Thyroid gland (tissue), 4 donors: ENCODE data around the gene OSBP2.

Experiments used
- CTCF ChIP-seq, 6 experiments: fragments of 200-600 bp in 3 of 6; fragments of 450-650 bp in 3 of 6; sonication (generic) in 3 of 6; IDR thresholded peaks; one replicate each; pipeline ENCODE4 v1.5.1; 2016 to 2019; ENCODE audit warnings: antibody characterized with exemption in 6 of 6, mild to moderate bottlenecking in 2 of 6, inconsistent platforms in 1 of 6, moderate library complexity in 1 of 6
- POLR2A ChIP-seq, 2 donors: fragments of 450-650 bp; IDR thresholded peaks; one replicate each; pipeline ENCODE4 v1.6.1; 2017; ENCODE audit warnings: antibody characterized with exemption in 2 of 2, mild to moderate bottlenecking in 2 of 2, moderate library complexity in 1 of 2

- TF ChIP-seq CTCF (IDR thresholded peaks at IDR 0.05) (no peak), POLR2A (IDR thresholded peaks at IDR 0.05) (no peak)
These were observed 181.0 kb downstream of the OSBP2 start for GRCh38 chr22:30875481-30876215.
